OCI-LY7 (cell line): ENCODE data around the gene MRAS. TPM values are rescaled to one million over a fixed set of nuclear protein-coding genes. Genes with fewer than 3 reads are reported as not detected.

Experiments
- BruUV-seq: library from RNA; stranded (reverse); fragments of 400-500 nt; replicated peaks from 2 replicates; lab custom pipeline; 2021; lab: Mats Ljungman, UMichigan
- CTCF ChIA-PET: fragments of 300-600 bp; sonication (Branson Sonifier 250); formaldehyde crosslinking; loops from one replicate; lab custom pipeline; 2022; ENCODE audit warnings: antibody characterized with exemption; ENCODE audit not compliant: unreplicated experiment; lab: Charles Lee
- POLR2A ChIA-PET: fragments of 300-600 bp; sonication (Branson Sonifier 250); formaldehyde crosslinking; loops from one replicate; lab custom pipeline; 2022; ENCODE audit warnings: antibody characterized with exemption; lab: Charles Lee
- DNase-seq: peaks from one replicate; pipeline ENCODE4 v3.0.0-alpha.2; 2015; ENCODE audit warnings: low spot score
- H2AFZ ChIP-seq: fragments of 200-600 bp; sonication (generic), shearing (Covaris generic); 2 replicates; pipeline ENCODE4 v1.6.1; 2014; ENCODE audit warnings: mild to moderate bottlenecking, antibody characterized with exemption, low read length, moderate library complexity
- H3K27ac ChIP-seq: fragments of 200-600 bp; sonication (generic); 2 replicates; pipeline ENCODE4 v1.5.1; 2014; ENCODE audit warnings: mixed run types, low read depth, mild to moderate bottlenecking, moderate library complexity, low read length, inconsistent platforms; ENCODE audit not compliant: poor library complexity, severe bottlenecking
- H3K36me3 ChIP-seq: fragments of 200-600 bp; sonication (generic); 2 replicates; pipeline ENCODE4 v1.6.1; 2014; ENCODE audit warnings: mild to moderate bottlenecking, antibody characterized with exemption, low read length, moderate library complexity, mixed read lengths; ENCODE audit not compliant: insufficient read depth
- H3K4me1 ChIP-seq: fragments of 200-600 bp; sonication (generic); 2 replicates; pipeline ENCODE4 v1.5.1; 2014; ENCODE audit warnings: mild to moderate bottlenecking, low read length; ENCODE audit not compliant: insufficient read depth, poor library complexity, severe bottlenecking
- H3K4me2 ChIP-seq: fragments of 200-600 bp; sonication (generic); 2 replicates; pipeline ENCODE4 v1.6.1; 2014; ENCODE audit warnings: mild to moderate bottlenecking, low read length
- H3K4me3 ChIP-seq: fragments of 200-600 bp; sonication (generic); 2 replicates; pipeline ENCODE4 v1.5.1; 2014; ENCODE audit warnings: mild to moderate bottlenecking, low read depth, low read length; ENCODE audit not compliant: poor library complexity, severe bottlenecking
- H3K79me2 ChIP-seq: fragments of 200-600 bp; sonication (generic); 2 replicates; pipeline ENCODE4 v1.6.1; 2016; ENCODE audit warnings: low read depth, mild to moderate bottlenecking, low read length, moderate library complexity, mixed read lengths; ENCODE audit not compliant: insufficient read depth
- H3K9me2 ChIP-seq: fragments of 200-600 bp; sonication (generic); 2 replicates; pipeline ENCODE4 v1.6.1; 2016; ENCODE audit warnings: mild to moderate bottlenecking, low read length, mixed read lengths; ENCODE audit not compliant: insufficient read depth
- H3K9me3 ChIP-seq: fragments of 200-600 bp; sonication (generic); 2 replicates; pipeline ENCODE4 v1.6.1; 2014; ENCODE audit warnings: mild to moderate bottlenecking, mixed run types, low read length, mixed read lengths
- H4K20me1 ChIP-seq: fragments of 200-600 bp; sonication (generic); 2 replicates; pipeline ENCODE4 v1.6.1; 2014; ENCODE audit warnings: mild to moderate bottlenecking, antibody characterized with exemption, low read length, moderate library complexity, mixed read lengths; ENCODE audit not compliant: insufficient read depth
- EZH2phosphoT487 ChIP-seq: fragments of 200-600 bp; sonication (generic); IDR thresholded peaks from 2 replicates; pipeline ENCODE4 v1.6.1; 2018; ENCODE audit warnings: low read depth, borderline replicate concordance, mild to moderate bottlenecking, mixed run types, antibody characterized with exemption, low read length, moderate library complexity, mixed read lengths
- intact Hi-C: fragments of 100-400 bp; cut with micrococcal nuclease; formaldehyde crosslinking; loops from one replicate; pipeline ENCODE4 v1.10.0; 2022; ENCODE audit not compliant: unreplicated experiment
- total RNA-seq, 2 experiments: library from RNA; depleted of rRNA in 1 of 2; stranded (reverse); fragments of >200 nt in 1 of 2; shearing (Covaris generic) in 1 of 2; gene quantifications; 2 replicates each; pipeline ENCODE4 v1.2.3, GENCODE V29; 2014 to 2022
- TF ChIP-seq, protein P1 (sequence below): fragments of 200-600 bp; sonication (generic); conservative IDR thresholded peaks from 2 replicates; pipeline ENCODE4 v1.5.1; 2014; ENCODE audit warnings: mild to moderate bottlenecking, antibody characterized with exemption, low read length, moderate library complexity, mixed read lengths

Gene MRAS
- total RNA-seq, 2 experiments from 2014 or later, result not detected

DNA sequence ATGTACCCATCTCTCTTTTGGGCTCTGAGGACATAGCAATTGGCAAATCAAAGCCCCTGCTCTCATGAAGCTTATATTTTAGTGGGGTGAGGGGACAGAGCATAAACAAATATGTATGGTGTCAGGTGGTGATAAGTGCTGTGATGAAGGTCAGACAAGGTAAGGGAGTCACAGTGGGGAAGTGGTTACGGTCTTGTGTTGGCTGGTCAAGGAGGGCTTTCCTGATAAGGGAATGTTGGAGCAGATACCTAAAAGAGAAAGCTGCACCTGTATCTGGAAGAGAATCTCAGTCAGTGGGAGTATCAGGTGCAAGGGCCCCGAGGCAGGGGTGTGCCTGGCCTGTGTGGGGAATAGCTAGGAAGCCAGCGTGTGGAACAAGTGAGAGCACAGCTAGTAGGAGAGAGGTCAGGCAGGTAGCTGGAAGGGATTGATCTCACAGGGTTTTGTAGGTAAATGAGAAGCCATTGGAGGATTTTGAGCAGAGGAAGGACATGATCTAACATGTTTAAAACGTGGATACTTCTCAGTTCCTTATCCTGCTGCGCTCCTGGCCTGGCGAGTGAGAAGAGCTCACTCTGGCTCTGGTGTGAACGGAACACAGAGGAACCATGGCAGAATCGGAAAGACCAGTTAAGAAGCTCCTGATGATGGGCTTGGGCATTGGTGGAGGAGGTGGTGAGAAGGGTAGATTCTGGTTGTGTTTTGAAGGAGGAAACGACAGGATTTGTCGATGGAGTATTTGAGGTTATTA, 35.5 kb downstream of the MRAS start:
- ChIA-PET CTCF (no interaction called here), POLR2A (interaction anchor here (0.6 kb wide), 1 partner anchor 580 kb away, joined by 3 read pairs; no protein-coding TSS in a partner anchor)
- H3K36me3 ChIP-seq, result no peaks in the 10 kb centered on the region
- H3K4me2 ChIP-seq, result no peak overlapping the region
- no peaks in the 10 kb centered on the region for H3K9me2 ChIP-seq
- BruUV-seq, result no TSS peak
- intact Hi-C loops, result no loop called here
- no peak for TF ChIP-seq EZH2phosphoT487
- TF ChIP-seq, protein P1, sequence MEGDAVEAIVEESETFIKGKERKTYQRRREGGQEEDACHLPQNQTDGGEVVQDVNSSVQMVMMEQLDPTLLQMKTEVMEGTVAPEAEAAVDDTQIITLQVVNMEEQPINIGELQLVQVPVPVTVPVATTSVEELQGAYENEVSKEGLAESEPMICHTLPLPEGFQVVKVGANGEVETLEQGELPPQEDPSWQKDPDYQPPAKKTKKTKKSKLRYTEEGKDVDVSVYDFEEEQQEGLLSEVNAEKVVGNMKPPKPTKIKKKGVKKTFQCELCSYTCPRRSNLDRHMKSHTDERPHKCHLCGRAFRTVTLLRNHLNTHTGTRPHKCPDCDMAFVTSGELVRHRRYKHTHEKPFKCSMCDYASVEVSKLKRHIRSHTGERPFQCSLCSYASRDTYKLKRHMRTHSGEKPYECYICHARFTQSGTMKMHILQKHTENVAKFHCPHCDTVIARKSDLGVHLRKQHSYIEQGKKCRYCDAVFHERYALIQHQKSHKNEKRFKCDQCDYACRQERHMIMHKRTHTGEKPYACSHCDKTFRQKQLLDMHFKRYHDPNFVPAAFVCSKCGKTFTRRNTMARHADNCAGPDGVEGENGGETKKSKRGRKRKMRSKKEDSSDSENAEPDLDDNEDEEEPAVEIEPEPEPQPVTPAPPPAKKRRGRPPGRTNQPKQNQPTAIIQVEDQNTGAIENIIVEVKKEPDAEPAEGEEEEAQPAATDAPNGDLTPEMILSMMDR, result no peak
- no peaks in the 10 kb centered on the region for H3K79me2 ChIP-seq
- H3K4me3 ChIP-seq, result no peak overlapping the region
- H3K9me3 ChIP-seq, result no peaks in the 10 kb centered on the region
- DNase-seq, result no peak
- no peak overlapping the region for H2AFZ ChIP-seq
- no peak overlapping the region for H3K27ac ChIP-seq
- H3K4me1 ChIP-seq, result no peaks in the 10 kb centered on the region
- H4K20me1 ChIP-seq, result no peaks in the 10 kb centered on the region

DNA sequence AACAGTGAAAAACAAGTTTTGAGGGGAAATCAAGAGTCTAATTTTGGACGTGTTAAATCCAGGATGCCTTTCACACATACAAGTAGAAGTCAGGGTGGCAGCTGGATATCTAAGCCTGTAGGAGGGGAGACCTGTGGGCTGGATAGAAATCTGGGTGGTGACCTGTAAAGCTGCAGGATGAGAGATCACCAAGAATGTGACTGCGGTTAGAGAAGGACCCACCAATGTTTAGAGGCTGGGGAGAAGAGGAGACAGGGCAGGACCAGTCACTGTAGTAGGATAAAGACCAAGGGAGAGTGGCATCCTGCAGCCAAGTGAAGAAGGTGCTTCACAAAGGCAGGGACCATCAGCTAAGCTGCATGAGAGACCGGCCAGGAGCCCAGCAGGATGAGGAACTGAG, 36.2 kb downstream of the MRAS start:
- POLR2A ChIA-PET, result no interaction called here
- no peak overlapping the region for H3K4me3 ChIP-seq
- H3K79me2 ChIP-seq, result no peaks in the 10 kb centered on the region
- no peaks in the 10 kb centered on the region for H3K36me3 ChIP-seq
- H3K4me1 ChIP-seq, result no peaks in the 10 kb centered on the region
- no peaks in the 10 kb centered on the region for H3K9me2 ChIP-seq
- H3K4me2 ChIP-seq, result no peak overlapping the region
- no peak for DNase-seq
- intact Hi-C loops, result no loop called here
- no peaks in the 10 kb centered on the region for H4K20me1 ChIP-seq
- H3K9me3 ChIP-seq, result no peaks in the 10 kb centered on the region
- no TSS peak for BruUV-seq
- TF ChIP-seq, protein P1, result no peak
- no peak for TF ChIP-seq EZH2phosphoT487
- CTCF ChIA-PET, result no interaction called here
- H3K27ac ChIP-seq, result no peak overlapping the region
- H2AFZ ChIP-seq, result no peak overlapping the region

DNA sequence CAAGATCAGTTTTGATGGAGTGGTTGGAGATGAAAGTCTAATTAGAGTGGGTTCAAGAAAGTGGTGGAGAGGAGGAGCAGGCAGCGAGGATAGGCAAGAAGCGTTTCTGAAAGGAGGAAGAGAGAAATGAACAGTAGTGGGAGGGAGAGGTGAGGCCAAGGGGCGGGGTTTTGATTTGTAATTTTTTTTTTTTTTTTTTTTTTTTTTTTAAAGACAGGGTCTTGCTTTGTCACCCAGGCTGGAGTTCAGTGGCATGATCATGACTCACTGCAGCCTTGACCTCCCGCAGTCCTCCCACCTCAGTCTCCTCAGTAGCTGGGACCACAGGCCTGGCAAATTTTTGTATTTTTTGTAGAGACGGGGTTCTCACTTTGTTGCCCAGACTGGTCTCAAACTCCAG, 36.6 kb downstream of the MRAS start:
- Histone ChIP-seq H3K4me2 (no peak overlapping the region), H3K9me3 (no peaks in the 10 kb centered on the region), H3K4me3 (no peak overlapping the region), H3K9me2 (no peaks in the 10 kb centered on the region), H3K79me2 (no peaks in the 10 kb centered on the region), H4K20me1 (no peaks in the 10 kb centered on the region), H2AFZ (no peak overlapping the region), H3K4me1 (no peaks in the 10 kb centered on the region), H3K36me3 (no peaks in the 10 kb centered on the region), H3K27ac (no peak overlapping the region)
- no peak for TF ChIP-seq EZH2phosphoT487
- TF ChIP-seq, protein P1, result no peak
- CTCF ChIA-PET, result no interaction called here
- BruUV-seq, result no TSS peak
- no peak for DNase-seq
- intact Hi-C loops, result no loop called here
- POLR2A ChIA-PET, result no interaction called here
